Measurements from ENCODE around the gene SV2B.

DNA sequence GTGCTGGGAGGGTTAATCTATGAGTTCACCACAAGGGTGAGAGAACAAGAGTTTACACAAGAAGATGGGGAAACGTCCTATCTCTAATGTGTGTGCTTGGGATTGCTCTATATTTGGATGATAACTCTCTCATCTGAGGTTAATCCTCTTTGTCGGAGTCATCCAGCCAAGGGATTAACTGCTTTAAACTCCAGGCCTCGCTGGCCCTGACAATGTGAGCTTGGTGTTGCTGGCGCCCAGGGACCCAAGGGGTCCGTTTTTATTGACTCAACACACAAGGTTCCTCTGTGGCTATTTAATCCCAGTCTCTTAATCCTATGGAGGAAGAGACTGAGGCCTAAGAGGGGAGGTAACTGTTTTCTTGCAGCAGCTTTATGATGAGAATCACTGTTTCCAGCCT lies 14.2 kb downstream of the SV2B start:
- TF ChIP-seq, protein P1, sequence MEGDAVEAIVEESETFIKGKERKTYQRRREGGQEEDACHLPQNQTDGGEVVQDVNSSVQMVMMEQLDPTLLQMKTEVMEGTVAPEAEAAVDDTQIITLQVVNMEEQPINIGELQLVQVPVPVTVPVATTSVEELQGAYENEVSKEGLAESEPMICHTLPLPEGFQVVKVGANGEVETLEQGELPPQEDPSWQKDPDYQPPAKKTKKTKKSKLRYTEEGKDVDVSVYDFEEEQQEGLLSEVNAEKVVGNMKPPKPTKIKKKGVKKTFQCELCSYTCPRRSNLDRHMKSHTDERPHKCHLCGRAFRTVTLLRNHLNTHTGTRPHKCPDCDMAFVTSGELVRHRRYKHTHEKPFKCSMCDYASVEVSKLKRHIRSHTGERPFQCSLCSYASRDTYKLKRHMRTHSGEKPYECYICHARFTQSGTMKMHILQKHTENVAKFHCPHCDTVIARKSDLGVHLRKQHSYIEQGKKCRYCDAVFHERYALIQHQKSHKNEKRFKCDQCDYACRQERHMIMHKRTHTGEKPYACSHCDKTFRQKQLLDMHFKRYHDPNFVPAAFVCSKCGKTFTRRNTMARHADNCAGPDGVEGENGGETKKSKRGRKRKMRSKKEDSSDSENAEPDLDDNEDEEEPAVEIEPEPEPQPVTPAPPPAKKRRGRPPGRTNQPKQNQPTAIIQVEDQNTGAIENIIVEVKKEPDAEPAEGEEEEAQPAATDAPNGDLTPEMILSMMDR (IDR thresholded peaks at IDR 0.05), result no peak
- TF ChIP-seq POLR2A (IDR thresholded peaks at IDR 0.05), result no peak

Data from stomach (tissue), 4 donors.